Measurements from ENCODE around the gene RPL27.
A peak's percentile ranks its signal among the peaks of the same experiment; 100 is the strongest.

Gene RPL27

DNA sequence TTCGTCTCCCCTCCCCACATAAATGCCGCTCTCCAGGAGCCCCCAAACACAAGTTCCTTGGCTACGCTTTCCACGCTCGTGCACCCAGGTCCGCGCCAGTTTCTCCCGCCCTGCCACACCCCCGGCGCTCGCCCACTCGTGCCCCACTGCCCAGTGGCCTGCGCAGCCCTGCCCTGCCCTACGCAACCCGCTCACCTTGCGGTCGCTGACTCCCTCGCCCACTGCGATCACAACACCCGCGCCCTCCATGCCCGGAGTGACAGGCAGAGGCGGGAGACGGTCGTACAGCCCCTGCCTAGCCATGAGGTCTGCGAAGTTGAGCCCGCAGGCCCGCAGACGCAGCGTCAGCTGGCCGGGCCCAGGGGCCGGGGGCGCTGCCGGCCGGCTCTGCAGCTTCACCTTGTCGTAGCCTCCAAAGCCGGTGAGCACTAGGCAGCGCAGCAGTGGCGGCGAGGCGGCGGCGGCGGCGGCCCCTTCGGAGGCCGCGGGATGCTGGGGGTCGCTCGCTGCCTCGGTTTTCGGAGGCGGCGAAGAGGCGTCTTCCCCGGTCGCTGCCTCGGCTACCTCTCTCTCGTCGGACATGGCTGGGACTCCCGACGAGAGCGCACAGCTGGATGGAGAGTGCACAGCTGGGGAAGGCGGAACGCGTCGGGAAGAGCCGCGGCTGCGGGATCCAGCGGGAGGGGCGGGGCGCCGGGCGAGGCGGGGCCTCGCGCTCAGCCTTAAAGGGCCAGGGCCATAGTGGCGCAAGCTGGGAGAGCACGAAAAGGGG is 23.7 kb downstream of the RPL27 start, which contains the start of gene VAT1:
VAT1 (minus strand) TSS at position 645 of the 772 bp plus-strand sequence; CDS start at position 582, 63 bp downstream.
- DNase-seq = peak; percentile 69

GRCh38 chr17:43024407-43025289 is 26.4 kb downstream of the RPL27 start, which contains the start of gene RND2:
TSS of gene RND2 (plus strand) at chr17:43025231. CDS start at chr17:43025348, 117 bp downstream.
- peak; percentile 90 for DNase-seq

GRCh38 chr17:43025290-43025657 is 27.1 kb downstream of the RPL27 start:
- DNase-seq = no peak

DNA sequence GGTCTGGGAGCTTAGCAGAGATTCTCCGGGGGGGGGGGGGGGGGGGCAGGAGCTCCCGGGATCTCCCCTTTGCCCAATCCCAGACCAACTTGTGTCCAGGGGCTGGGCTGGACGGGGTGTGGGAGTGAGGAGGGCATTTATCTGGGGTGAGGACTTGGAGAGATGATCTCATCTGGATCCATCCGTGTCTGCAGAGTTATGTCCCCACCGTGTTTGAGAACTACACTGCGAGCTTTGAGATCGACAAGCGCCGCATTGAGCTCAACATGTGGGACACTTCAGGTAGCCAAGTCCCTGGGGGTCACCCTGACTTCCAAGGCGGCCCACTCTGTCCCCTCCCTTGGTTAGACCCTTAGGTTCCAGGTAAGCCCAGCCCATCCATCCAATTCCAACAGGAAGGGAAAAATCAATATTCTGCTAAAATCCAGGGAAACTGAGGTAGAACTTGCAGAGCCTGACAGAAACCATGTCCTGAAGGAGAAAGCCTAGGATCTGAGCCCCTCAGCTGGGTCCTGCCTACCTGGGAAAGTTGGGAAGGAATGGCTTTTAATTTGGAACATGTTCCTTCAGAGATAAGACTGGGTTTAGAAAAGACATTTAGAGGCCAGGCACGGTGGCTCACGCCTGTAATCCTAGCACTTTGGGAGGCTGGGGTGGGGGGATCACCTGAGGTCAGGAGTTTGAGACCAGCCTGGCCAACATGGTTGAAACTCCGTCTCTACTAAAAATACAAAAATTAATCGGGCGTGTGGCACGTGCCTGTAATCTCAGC is 27.7 kb downstream of the RPL27 start:
- DNase-seq = no peak

- DNase-seq = no peak
These were observed 28.4 kb downstream of the RPL27 start for GRCh38 chr17:43026595-43026994.

GRCh38 chr17:43027091-43028032 is 29.1 kb downstream of the RPL27 start:
- DNase-seq = no peak

GRCh38 chr17:43028221-43028861 is 30.1 kb downstream of the RPL27 start:
- DNase-seq = no peak

- peak; percentile 28 for DNase-seq
These were observed 32.0 kb downstream of the RPL27 start for GRCh38 chr17:43030137-43030767.

GRCh38 chr17:43031666-43032065 is 33.4 kb downstream of the RPL27 start:
- no peak for DNase-seq

GRCh38 chr17:43033948-43034881 is 36.0 kb downstream of the RPL27 start:
- peak; percentile 30 for DNase-seq

GRCh38 chr17:43034894-43035293 is 36.7 kb downstream of the RPL27 start:
- no peak for DNase-seq

- no peak for DNase-seq
These were observed 41.4 kb downstream of the RPL27 start for GRCh38 chr17:43039646-43040045.

DNA sequence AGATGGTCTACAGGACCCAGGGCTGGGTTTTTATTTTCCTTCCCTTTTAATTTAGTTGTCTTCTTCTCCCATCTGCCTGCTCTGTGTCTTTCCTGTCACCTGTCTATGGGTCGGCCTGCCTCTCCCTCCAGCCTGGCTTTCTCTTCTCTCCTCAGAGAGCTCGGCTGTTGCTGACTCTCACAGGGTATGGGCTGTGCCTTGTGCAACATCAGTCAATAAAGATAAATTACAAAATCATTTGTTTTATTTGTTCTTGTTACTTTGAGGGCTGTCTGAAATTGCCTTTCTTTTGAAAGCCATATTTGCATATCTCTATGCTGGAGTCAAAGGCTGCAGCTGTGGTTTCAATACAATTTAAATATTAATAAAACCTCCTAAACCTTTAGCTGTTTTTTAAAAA is 42.4 kb downstream of the RPL27 start:
- DNase-seq = no peak

GRCh38 chr17:43042025-43042628 is 43.9 kb downstream of the RPL27 start:
- no peak for DNase-seq

GRCh38 chr17:43043307-43043706 is 45.1 kb downstream of the RPL27 start:
- no peak for DNase-seq

- DNase-seq = no peak
These were observed 45.8 kb downstream of the RPL27 start for GRCh38 chr17:43044024-43044423.

DNA sequence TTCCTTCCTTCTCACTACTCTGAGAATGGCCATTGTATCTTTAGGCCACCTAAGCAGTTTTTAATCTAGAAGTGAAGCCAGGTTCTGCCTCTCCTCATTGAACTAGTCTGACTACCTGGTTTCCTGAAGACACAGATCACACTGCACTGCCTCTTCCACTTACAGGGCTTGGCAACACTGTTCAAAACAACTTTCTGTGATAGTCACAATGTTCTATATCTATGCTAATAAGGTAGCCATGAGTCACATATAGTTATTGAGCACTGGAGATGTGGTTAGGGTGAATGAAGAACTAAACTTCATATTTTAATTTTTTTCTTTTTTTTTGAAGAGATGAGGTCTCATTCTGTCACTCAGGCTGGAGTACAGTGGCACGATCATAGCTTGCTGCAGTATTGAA is 53.8 kb downstream of the RPL27 start:
- no peak for DNase-seq
